ENCODE data around the gene FBXO42. TPM values are rescaled to one million over a fixed set of nuclear protein-coding genes. Genes with fewer than 3 reads are reported as not detected.

Gene FBXO42
- total RNA-seq, 1 experiment from 2014 or later, result 19.9 TPM

DNA sequence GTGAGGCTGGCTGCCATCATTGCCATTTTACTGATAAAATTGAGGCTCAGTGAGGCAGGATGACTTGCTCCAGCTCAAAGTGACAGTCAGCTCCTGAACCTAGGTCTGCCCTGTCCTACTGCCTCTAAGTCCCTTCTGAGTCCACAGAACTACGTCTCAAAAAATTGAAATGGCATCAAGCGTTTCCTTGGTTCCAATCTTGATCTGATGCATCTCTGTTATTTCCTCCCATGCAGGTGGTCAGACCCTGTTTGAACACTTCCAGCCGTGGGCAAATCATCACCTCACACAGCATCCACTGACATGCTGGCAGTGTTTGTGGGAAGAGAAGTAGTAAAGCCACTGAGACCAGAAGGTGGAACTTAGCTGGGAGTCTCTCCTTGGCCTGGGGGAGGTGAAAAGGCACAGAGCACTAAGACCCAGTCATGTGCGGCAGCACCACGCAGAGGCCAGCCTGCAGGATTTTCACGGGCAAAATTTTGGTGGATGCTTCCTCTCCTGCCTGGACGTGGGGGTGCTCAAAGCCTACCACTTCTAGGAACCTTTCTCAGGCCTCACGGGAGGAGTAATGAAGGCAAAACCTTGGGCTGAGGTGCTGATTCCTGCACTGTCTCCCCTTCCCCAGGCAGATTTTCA, 107.5 kb downstream of the FBXO42 start:
- no peak for DNase-seq (ENCODE audit: extremely low read depth, low read depth)

DNA sequence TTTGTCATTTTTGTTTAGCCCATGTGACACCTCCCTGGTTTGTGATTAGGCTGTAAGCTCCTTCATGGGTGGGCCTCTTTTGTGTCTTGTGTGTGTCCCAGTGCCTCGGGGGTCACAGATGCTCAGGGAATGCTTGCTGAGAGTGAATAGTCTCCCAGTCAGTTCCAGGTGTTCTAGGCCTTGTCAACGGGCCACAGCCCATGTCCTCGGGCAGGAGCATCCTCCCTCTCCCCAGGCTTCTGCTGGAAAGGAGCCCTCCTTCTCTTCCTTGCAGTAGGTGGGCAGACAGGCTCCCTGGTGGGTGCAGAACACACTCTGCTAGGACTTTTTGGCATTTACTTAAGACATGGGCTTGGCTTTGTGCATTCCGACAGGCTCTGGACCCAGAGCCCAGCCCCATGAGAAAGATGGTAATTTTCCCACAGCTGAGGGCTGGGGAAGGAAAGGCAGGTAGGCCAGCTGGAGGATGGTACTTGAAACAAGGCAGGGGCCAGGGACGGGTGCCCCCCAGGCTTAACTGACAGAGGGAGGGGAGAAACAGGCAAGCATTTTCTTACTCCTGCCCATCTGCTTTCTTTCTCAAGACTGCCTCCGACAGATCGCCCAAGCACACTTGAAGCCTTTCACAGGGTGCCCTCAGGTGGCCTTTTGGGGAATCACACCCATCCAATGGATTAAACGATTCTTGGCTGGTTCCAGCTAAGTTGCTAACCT, 108.2 kb downstream of the FBXO42 start:
- DNase-seq (ENCODE audit: extremely low read depth, low read depth), result peak; percentile 68

DNA sequence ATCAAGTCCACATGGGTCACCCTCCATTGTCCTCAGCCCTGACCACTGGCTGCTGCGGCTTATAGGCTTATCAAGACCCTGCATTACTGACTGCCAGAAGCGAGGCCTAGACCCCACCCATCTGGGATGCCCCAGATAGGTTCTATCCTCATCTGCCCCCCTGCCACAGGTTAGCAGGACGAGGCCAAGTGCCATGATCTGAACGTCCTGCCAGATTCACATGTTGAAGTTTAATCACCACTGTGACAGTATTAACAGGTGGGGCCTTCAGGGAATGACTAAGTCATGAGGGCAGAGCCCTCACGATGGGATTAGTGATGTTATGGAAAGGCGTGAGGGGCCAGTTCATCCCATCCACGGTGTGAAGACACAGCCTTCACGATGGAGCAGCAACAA, 109.1 kb downstream of the FBXO42 start:
- DNase-seq (ENCODE audit: extremely low read depth, low read depth), result no peak

DNA sequence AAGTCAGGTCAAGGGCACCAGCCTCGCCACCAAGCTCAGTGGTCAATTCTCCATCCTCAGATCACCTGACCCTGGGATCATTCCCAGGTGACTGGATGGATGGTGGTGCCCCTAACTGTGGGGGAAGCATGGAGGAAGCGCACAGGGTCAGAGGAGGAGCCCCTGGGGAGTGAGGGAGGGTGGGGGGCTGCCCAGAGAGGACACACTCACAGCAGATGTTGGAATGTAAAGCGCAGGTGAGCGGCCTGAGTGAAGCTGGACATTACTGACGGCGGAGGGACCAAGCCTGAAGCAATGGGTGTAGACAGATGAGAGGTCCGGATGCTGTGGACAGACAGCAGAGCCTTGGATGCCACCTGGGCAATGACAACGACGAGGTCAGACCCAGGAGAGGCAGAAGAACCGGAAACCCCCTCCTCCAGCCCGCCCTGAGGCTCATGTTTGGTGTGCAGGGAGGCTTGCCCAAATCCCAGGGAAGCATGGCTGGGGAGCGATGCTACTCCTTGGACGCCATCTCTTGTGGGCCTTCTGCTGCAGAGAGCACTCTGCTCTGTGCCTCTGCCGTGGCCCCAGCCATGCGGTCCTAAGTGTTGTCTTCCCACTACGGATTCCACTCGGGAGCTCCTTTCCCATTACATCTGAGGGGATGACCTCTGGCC, 109.6 kb downstream of the FBXO42 start:
- DNase-seq (ENCODE audit: extremely low read depth, low read depth), result no peak

DNA sequence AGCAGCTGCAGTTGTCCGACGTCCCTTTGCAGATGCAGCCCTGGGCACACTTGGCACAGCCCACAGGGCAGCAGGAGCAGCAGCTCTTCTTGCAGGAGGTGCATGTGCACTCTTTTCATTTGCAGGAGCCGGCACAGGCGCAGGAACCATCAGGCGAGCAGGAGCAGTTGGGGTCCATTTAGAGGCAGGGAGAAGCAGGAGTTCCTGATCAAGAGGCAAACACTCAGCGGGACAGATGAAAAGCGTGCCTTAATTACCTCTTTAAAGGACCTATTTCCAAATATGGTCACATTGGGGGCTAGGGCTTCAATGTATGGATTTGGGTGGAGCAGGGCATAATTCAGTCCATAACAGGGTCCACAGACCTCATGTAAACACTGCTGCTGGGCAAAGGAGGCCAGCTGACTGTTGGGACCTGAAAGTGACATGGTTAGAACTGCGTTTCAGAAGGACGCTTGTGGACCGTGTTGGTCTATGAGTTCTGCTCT, 111.0 kb downstream of the FBXO42 start:
- DNase-seq (ENCODE audit: extremely low read depth, low read depth), result no peak

DNA sequence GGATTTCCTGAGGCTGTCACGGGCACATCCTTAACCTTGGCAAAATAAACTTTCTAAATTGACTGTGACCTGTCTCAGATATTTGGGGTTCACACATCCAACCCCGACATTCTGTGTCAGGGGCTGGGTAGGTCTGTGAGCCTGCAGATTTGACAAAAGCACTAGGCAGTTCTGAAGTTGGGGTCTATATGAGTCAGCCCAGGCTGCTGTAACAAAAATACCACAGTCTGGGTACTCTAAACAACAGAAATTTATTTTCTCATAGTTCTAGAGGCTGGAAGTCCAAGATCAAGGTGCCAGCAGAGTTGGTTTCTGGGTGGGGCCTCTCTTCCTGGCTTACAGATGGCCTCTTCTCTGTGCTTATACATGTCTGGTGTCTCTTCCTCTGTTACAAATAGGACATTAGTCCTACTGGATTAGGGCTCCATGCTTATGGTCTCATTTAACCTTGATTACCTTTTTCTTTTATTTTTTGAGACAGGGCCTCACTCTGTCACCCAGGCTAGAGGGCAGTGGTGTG, 112.2 kb downstream of the FBXO42 start:
- no peak for DNase-seq (ENCODE audit: extremely low read depth, low read depth)

DNA sequence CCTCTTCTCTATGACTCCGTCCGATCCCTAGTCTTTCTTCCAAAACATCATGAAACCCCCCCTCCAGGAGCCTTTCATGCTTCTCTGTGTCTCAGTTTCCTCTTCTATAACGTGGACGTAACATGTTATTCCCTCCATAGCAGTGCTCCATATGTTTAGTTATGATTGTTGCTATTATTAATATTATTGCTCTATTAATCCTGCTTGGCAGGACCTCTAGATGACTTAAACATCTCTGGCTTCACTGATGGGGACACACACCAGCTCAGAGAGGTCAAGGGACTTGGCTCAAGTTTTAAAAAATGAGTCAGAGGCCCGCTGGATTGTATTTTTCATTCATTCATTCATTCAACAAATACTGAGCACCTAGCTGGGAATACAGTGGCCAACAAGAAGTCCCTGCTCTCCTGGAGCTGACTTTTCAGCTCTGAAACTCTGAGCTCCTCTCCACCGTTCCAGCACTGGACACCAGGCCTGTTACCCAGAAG, 114.9 kb downstream of the FBXO42 start:
- no peak for DNase-seq (ENCODE audit: extremely low read depth, low read depth)

DNA sequence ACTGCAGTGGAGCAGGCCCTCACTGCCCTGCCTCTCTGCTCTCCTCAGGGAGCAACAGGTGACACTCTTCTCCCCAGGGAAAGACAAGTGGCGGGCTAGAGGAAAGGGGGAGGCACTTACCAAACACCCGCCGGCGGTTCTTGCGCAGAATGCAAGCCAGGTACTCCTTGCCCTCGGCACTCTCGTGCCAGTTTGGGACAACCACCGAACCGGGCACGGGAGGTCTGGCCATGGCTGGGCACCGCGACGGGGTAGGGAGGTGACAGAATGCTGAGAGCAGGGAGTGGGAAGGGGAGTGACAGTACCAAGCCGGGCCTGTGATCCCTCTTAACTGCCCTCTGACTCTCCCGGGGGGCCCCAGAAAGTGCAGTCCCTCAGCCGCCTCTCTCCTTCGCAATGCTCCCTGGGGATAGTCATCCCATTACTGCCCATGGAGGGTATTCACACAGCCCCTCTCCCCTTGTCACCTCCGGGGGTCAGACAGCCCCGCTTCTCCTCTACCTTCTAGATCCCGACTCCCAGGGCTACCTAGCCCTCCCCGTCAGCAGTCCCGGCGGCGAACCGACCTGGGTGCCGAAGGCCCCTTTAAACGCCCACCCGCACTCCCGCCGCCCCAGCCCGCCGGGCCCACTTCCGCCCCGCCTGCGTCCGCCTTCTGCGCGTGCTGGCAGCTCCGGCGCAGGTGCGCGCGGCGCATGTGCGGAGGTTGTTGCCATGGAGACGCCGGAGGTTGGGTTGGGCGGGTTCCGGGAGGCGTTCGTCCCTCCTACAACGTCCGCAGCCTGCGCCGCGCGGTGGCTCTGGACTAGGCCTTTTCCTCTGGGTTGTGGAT, 115.6 kb downstream of the FBXO42 start, which contains the start of gene CPLANE2:
Gene CPLANE2 (minus strand): TSS at position 673 of the 832 bp plus-strand sequence. CDS start 441 bp downstream, at position 232.
- peak; percentile 88 for DNase-seq (ENCODE audit: extremely low read depth, low read depth)

DNA sequence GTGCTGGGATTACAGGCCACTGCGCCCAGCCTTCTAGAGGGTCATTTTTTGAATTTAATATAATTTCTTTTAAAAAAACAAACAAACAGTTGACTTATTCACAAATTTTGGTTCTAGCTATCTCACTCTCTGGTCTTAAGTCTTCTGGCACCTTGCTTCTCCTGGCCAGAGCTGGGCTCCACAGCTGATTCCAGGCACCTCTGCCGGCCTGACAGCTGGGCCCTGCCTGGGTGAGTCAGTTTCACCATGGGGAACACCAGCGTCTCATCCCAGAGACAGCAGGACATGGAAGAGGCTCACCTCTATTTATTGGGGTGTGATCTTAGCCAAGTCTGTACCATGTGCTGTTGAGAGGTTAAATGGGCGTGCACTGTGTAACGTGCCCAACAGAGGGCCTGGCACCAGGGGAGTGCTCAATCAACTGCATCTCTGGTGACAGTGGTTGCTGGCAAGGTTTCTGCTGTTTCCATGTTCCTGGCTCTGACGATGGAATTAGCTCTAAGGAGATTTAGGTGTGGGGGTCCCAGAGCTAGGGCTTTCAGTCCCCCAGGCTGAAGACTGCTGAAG, 116.3 kb downstream of the FBXO42 start:
- peak; percentile 31 for DNase-seq (ENCODE audit: extremely low read depth, low read depth)

DNA sequence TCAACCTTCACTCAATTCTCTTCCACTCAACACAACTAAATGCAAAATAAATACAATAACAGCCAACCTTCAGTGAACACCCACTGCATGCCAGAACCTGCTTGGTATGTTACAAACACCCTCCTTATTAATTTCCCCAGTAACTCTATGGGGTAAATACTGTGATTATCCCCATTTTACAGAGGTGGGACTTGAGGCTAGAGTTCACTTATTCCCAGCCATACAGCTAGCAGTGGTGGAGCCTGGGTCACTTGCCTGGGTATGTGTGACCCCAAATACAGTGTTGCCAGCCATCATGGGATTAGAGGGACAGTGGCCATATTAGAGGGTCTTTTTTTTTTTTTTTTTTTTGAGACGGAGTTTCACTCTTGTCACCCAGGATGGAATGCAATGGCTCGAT, 116.9 kb downstream of the FBXO42 start:
- DNase-seq (ENCODE audit: extremely low read depth, low read depth), result no peak

DNA sequence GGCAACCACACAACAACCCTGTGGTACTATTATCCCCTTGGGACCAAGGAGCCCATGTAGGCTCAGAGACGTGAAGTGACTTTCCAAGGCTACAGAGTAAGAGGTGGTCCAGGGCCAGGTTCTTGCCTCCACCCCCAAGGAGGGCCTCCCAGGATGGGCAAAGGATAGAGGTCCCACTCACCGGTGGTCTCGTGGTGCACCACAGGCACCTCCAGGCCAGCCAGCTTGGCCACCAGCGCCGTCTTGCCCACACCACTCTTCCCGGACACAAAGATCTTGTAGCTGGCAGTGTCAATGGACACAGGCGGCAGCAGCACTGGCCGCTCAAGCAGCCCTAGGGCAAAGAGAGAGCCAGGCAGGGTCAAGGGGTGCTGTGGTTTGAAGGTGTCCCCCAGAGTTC, 118.8 kb downstream of the FBXO42 start:
- DNase-seq (ENCODE audit: extremely low read depth, low read depth), result no peak

DNA sequence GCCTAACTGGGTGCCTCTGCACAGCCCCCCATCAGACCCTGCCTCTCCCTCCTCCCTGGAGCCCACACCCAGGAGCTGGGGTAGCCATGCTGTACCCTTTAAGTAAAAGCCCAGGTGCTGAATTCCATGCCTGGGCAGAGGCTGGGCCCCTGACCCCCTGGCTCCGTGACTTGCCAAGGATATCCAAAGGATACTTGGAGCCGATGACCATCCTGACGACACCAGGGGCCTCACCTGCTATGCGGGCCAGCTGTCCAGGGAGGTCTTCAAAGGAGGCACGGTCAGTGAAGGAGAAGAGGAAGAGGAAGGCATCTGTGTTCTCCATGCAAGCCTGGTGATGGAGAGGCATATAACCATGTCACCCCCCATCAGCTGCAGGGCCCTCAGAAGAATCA, 120.0 kb downstream of the FBXO42 start:
- DNase-seq (ENCODE audit: extremely low read depth, low read depth), result no peak

DNA sequence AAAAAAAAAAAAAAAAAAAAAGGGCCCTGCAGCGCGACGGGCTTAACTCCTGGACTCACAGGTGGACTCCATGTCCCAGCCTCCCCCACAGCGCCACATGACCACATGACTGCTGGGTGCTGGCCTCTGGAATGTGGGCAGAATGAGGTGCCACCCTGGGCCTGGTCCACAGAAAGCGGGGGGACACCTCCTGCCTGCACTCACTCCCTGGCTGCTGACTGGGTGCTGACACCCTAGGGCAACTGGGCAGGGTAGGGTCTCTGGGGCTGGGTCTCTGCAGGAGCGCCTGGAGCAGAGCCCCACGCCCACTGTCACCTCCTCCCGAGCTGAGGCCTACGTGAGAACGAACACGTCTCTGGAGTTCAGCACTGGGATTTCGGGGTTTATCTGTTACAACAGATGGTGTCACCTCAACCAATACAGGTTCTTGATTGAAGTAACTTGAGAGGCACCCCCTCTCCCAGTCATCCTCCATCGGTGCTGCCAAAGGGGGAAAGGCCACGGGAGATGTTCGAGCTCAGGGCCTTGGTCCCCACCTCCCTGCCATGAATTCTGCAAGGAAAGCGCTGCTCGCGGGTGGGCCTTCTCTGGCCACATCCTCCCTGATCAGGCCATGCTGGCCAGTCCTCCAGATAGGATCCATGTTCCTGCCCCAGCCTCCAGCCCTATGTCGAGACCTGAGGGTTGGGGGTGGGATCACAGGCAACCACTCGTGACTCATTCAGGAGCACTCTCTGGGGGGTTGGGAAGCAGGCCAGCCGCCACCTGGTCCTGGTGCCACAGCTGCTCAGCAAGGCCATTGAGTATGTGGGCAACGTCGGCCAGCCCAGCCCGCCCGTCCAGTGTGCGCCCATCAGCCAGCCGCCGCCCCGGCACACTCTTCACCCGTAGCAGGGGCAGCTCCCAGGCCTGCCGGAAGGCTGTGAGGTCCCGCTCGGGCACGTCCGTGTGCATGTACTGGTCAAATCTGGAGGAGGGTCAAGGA, 120.7 kb downstream of the FBXO42 start:
- no peak for DNase-seq (ENCODE audit: extremely low read depth, low read depth)

DNA sequence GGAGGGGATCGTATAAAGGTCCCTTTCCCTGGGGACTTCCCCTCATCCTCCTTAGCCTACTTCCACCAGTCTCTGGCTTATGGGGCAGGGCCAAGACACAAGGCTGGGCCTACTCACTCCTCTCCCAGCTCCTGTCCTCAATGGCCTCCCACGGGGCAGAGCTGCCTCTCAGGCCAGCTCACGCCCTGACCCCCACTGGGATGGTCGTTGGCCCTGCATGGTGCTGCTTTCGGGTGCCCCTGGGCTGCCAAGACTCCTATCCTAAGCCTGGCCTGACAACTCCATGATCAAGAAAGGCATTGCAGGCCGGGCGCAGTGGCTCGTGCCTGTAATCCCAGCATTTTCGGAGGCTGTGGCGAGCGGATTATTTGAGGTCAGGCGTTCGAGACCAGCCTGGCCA, 121.5 kb downstream of the FBXO42 start:
- no peak for DNase-seq (ENCODE audit: extremely low read depth, low read depth)

DNA sequence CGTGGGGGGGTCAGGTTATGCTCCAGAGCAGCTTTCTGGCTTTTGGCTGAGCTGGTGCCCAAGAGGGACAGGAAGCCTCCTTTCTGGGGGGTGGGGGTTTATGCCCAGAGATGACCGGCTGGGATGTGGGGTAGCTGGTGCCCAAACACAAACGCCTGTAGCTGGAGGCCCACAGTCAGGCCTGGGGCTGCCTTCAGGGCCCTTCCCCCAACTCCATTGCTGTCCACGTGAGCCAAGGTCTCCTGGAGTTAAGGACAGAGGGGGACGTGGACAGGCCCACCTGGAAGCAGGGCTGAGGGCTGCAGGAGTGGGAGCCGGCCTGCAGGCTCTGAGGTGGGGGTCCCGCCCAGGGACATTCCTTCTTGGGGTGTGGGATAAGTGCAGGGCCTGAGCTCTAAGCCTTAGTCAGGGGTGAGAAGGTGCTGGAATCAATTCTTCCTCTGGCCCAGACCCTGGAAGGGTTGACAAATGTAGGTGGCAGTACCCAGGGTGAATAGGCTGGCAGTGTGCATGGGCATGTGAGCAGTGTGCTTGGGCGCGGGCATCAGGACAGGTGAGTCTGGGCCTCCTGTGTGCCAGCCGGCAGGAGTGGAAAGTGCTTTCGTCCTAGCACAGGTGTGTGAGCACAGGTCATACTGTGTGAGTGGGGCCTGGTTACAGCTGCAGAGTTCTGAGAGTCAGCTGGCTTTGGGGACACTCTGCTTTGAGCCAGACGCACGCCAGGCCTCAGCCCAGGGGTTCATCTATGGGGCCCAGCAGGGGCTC, 122.1 kb downstream of the FBXO42 start:
- no peak for DNase-seq (ENCODE audit: extremely low read depth, low read depth)

DNA sequence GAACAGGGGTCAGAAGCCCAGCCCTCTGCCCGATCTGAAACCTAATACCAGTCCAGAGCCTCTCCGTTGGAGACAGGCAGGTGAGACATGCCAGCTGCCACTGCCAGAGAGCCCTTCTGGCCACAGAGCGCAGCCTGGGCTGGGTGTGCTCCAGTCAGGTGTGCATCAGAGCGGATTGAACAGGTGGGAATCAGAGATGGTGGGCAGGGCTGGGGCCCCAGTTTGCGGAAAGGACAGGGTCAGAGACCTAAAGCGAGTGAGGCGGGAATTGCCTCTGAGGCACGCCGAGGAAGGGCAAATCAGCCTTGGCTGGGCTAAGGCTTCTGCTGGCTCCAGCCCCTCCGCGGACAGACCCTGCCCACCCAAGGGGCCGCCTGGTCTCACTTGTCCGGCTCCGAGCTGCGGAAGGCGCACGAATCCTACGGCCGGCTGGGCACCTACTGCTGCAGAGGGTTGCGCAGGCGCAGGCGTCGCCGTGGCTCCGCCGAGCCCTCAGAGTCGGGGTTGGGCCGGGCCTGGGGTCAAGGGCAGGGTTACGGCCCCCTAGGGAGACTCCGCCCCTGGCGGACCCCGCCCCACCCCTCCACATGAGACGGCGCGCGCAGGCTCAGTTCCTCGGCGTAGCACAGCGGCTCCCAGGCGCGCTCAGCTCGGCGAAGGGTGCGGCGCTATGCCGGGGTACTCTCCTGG, 125.6 kb downstream of the FBXO42 start:
- DNase-seq (ENCODE audit: extremely low read depth, low read depth), result no peak

DNA sequence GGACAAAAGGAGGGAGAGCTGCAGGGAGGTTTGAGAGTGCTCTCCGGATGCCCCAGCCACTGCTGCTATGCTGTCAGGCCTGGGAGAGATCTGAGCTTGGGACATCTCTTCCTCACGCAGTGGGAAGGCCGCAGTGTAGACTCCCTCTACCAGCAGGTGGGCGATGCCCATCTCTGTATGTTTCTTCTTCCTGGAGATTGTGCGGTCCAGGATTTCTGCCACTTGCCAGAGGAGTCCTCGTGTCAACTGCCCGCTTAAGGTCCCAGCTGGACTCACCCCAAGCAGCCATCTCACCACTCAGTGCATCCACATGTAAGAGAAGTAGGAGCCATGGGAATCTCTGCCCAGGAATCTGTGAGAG, 126.2 kb downstream of the FBXO42 start:
- DNase-seq (ENCODE audit: extremely low read depth, low read depth), result no peak

DNA sequence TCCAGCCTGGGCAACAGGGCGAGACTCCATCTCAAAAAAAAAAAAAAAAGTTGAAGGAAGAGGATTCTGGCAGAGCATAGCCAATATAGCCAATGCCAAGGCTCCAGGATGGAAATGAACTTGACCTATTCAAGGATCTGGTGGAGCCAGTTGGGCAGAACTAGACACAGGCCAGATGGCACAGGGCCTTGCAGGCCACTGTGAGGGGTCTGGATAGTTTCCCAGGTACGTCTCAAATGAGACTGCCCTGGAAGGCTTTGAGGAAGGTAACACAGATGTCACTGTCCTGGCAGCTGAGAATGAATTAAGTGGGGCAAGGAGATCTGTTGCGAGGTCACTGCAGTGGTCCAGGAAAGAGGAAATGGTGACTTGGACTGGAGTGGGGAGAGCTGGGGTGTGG, 127.8 kb downstream of the FBXO42 start:
- DNase-seq (ENCODE audit: extremely low read depth, low read depth), result no peak

Measured in NCI-H460 (cell line).